HG02970 (cell line): ENCODE measurements around the gene METTL16.
"Not testable (repeated sequence)": the region's sequence is repeated elsewhere in the genome, so short reads cannot be mapped to it uniquely, and the experiment has no call there.

Experiments
- ATAC-seq: cut with Tn5 transposase; IDR thresholded peaks from one replicate; pipeline ENCODE4 v1.9.1; 2021; ENCODE audit warnings: mild to moderate bottlenecking, moderate library complexity, moderate number of reproducible peaks; ENCODE audit not compliant: unreplicated experiment, low FRiP score

METTL16 gene

GRCh38 chr17:2453325-2453724, 58.4 kb downstream of the METTL16 start:
- ATAC-seq = no peak

GRCh38 chr17:2452216-2452750, 59.4 kb downstream of the METTL16 start:
- ATAC-seq = no peak

- ATAC-seq = no peak
Observed at GRCh38 chr17:2450016-2450650, 61.6 kb downstream of the METTL16 start.

GRCh38 chr17:2449486-2449885, 62.2 kb downstream of the METTL16 start:
- ATAC-seq = no peak

GRCh38 chr17:2447479-2447878, 64.2 kb downstream of the METTL16 start:
- not testable (repeated sequence) for ATAC-seq

- no peak for ATAC-seq
Observed at GRCh38 chr17:2445638-2446037, 66.0 kb downstream of the METTL16 start.

GRCh38 chr17:2444382-2444781, 67.3 kb downstream of the METTL16 start:
- ATAC-seq = no peak

GRCh38 chr17:2442166-2442565, 69.5 kb downstream of the METTL16 start:
- no peak for ATAC-seq

- ATAC-seq = no peak
Observed at GRCh38 chr17:2440930-2441329, 70.8 kb downstream of the METTL16 start.

GRCh38 chr17:2439997-2440396, 71.7 kb downstream of the METTL16 start:
- ATAC-seq = not testable (repeated sequence)

GRCh38 chr17:2438823-2439222, 72.9 kb downstream of the METTL16 start:
- no peak for ATAC-seq

- ATAC-seq = no peak
Observed at GRCh38 chr17:2436316-2436905, 75.3 kb downstream of the METTL16 start.

- ATAC-seq = no peak
Observed at GRCh38 chr17:2435862-2436261, 75.8 kb downstream of the METTL16 start.

GRCh38 chr17:2435181-2435741, 76.4 kb downstream of the METTL16 start:
- ATAC-seq = no peak

GRCh38 chr17:2433696-2434095, 78.0 kb downstream of the METTL16 start:
- ATAC-seq = no peak

- no peak for ATAC-seq
Observed at GRCh38 chr17:2427910-2428309, 83.8 kb downstream of the METTL16 start.

- no peak for ATAC-seq
Observed at GRCh38 chr17:2427215-2427614, 84.5 kb downstream of the METTL16 start.

GRCh38 chr17:2423271-2423670, 88.4 kb downstream of the METTL16 start:
- no peak for ATAC-seq

GRCh38 chr17:2421315-2422147, 90.2 kb downstream of the METTL16 start:
- ATAC-seq = no peak

GRCh38 chr17:2420176-2420575, 91.5 kb downstream of the METTL16 start:
- ATAC-seq = no peak

- no peak for ATAC-seq
Observed at GRCh38 chr17:2419486-2419885, 92.2 kb downstream of the METTL16 start.
